Epidermal melanocyte (primary cell): ENCODE results near the gene IL5.
"Not testable (repeated sequence)": the region's sequence is repeated elsewhere in the genome, so short reads cannot be mapped to it uniquely, and the experiment has no call there.

Experiments used
- DNase-seq: peaks from one replicate; pipeline ENCODE4 v3.0.0; 2011; ENCODE audit warnings: low spot score; ENCODE audit not compliant: insufficient read length

IL5 gene

GRCh38 chr5:132543472-132544201 is at the start of gene IL5:
Gene IL5 (minus strand): TSS chr5:132543522. CDS start chr5:132543478, 44 bp downstream.
- no peak for DNase-seq

- no peak for DNase-seq
Observed at GRCh38 chr5:132592521-132592920, 49.2 kb upstream of the IL5 start.

- no peak for DNase-seq
Observed at GRCh38 chr5:132591145-132591544, 47.8 kb upstream of the IL5 start.

GRCh38 chr5:132589467-132589866 is 46.1 kb upstream of the IL5 start:
- no peak for DNase-seq

- no peak for DNase-seq
Observed at GRCh38 chr5:132586063-132586462, 42.7 kb upstream of the IL5 start.

GRCh38 chr5:132584560-132584959 is 41.2 kb upstream of the IL5 start:
- DNase-seq = not testable (repeated sequence)

- DNase-seq = no peak
Observed at GRCh38 chr5:132576123-132576522, 32.8 kb upstream of the IL5 start.

- no peak for DNase-seq
Observed at GRCh38 chr5:132566657-132567056, 23.3 kb upstream of the IL5 start.

GRCh38 chr5:132564555-132564954 is 21.2 kb upstream of the IL5 start:
- DNase-seq = not testable (repeated sequence)

GRCh38 chr5:132561601-132562000 is 18.3 kb upstream of the IL5 start:
- no peak for DNase-seq

- DNase-seq = no peak
Observed at GRCh38 chr5:132559383-132560060, 16.2 kb upstream of the IL5 start.

GRCh38 chr5:132557478-132558172 is 14.3 kb upstream of the IL5 start:
- DNase-seq = no peak

- DNase-seq = peak; percentile 80
Observed at GRCh38 chr5:132556763-132557477, 13.6 kb upstream of the IL5 start, which contains the start of gene RAD50. Gene RAD50 (plus strand): TSS chr5:132556977. CDS start chr5:132557325, 348 bp downstream.

- DNase-seq = no peak
Observed at GRCh38 chr5:132556153-132556762, 12.9 kb upstream of the IL5 start.

- DNase-seq = no peak
Observed at GRCh38 chr5:132549576-132549975, 6.3 kb upstream of the IL5 start.

GRCh38 chr5:132548834-132549233 is 5.5 kb upstream of the IL5 start:
- not testable (repeated sequence) for DNase-seq

- DNase-seq = no peak
Observed at GRCh38 chr5:132547269-132547668, 3.9 kb upstream of the IL5 start.

GRCh38 chr5:132546108-132546507 is 2.8 kb upstream of the IL5 start:
- DNase-seq = no peak

- DNase-seq = no peak
Observed at GRCh38 chr5:132540764-132541163, 2.6 kb downstream of the IL5 start.

- DNase-seq = no peak
Observed at GRCh38 chr5:132540149-132540548, 3.2 kb downstream of the IL5 start.

GRCh38 chr5:132539716-132540115 is 3.6 kb downstream of the IL5 start:
- no peak for DNase-seq
